ENCODE results near the gene ABCB8.

ABCB8 gene

GRCh38 chr7:151081170-151082101, 53.2 kb downstream of the ABCB8 start:
- peaks cover 74% of the 10 kb centered on the region for H3K4me1 ChIP-seq
- peak overlapping the region; percentile 99 for H3K4me2 ChIP-seq
- H3K27me3 ChIP-seq, result peaks cover 28% of the 10 kb centered on the region
- H3K4me3 ChIP-seq, result peak overlapping the region; percentile 99
- H3K9me3 ChIP-seq, result no peaks in the 10 kb centered on the region
- H3K9ac ChIP-seq, result peak overlapping the region; percentile 99
- peaks cover 54% of the 10 kb centered on the region for H4K20me1 ChIP-seq
- H3K27ac ChIP-seq, result peak overlapping the region; percentile 96
- peaks cover 15% of the 10 kb centered on the region for H3K36me3 ChIP-seq
- no peak for TF ChIP-seq Cebpa-rat (IDR thresholded peaks at IDR 0.05)

DNA sequence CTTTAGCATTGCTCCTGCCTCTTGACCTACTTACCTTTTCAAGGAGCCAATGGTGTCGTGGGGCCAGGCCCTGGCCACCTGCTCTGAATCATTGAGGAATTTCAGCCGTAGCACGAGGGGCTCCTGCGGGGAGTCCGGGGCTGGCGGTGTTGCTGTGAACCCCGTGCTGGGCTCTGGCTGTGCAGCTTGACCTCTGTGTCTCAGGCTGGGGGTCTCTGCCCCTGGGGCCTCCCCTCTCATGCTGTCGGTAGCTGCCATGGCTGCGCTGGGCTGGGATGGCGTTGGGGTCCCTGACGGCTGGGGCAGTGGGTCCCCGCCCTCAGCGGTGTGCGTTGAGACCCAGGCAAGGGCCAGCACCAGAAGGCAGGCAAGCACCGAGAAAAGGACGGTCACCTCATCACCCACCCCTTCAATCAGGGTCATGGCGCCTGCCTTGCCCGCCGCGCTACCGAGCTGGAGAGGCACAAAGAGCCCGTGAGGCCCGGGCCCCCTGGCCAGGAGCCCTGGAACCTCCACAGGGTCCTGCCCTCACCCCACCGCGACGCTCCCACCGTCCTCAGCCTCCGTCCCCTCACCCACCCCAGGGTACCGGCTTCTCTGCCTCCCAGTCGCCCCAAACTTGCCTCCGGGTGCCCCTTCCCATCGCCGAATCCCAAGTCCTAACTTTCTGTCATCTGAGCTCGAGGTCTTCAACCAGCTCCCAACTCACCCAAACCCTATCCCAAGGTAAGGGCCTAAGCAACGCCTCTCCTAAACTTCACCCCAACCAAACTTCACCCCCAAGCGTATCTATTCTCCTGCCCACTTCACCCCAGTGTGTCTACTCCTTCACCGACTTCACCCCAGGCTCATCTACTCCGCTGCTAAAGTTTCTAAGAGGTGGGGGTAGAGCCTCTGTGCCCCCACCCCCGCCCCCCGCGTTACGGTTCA, 54.2 kb downstream of the ABCB8 start:
- Histone ChIP-seq H3K27me3 (peaks cover 36% of the 10 kb centered on the region), H3K9ac (peak overlapping the region; percentile 99), H3K27ac (peak overlapping the region; percentile 96), H3K4me1 (peaks cover 69% of the 10 kb centered on the region), H3K9me3 (no peaks in the 10 kb centered on the region), H3K4me3 (peak overlapping the region; percentile 99), H4K20me1 (peaks cover 49% of the 10 kb centered on the region), H3K4me2 (peak overlapping the region; percentile 99), H3K36me3 (peaks cover 5% of the 10 kb centered on the region)
- TF ChIP-seq Cebpa-rat (IDR thresholded peaks at IDR 0.05), result no peak

GRCh38 chr7:151083071-151083823, 55.0 kb downstream of the ABCB8 start, which contains the start of gene TMUB1:
TMUB1 (minus strand) TSS chr7:151083493; CDS start chr7:151082563, 930 bp downstream.
- peak within 1 kb of the TSS; percentile 99 for H3K4me2 ChIP-seq
- no peak for TF ChIP-seq Cebpa-rat (IDR thresholded peaks at IDR 0.05)
- H3K9me3 ChIP-seq, result no peaks in the 10 kb centered on the region
- H3K27ac ChIP-seq, result peak within 1 kb of the TSS; percentile 96
- H3K27me3 ChIP-seq, result peaks cover 45% of the 10 kb centered on the region
- peaks cover 69% of the 10 kb centered on the region for H3K4me1 ChIP-seq
- H3K9ac ChIP-seq, result peak within 1 kb of the TSS; percentile 99
- no peaks in the 10 kb centered on the region for H3K36me3 ChIP-seq
- peaks cover 49% of the 10 kb centered on the region for H4K20me1 ChIP-seq
- peak within 1 kb of the TSS; percentile 99 for H3K4me3 ChIP-seq

- Histone ChIP-seq H3K27me3 (peaks cover 50% of the 10 kb centered on the region), H4K20me1 (peaks cover 50% of the 10 kb centered on the region), H3K4me3 (peak overlapping the region; percentile 99), H3K4me2 (peak overlapping the region; percentile 99), H3K36me3 (no peaks in the 10 kb centered on the region), H3K9ac (peak overlapping the region; percentile 99; the same call in 1 of the 2 replicates), H3K4me1 (peaks cover 69% of the 10 kb centered on the region), H3K9me3 (no peaks in the 10 kb centered on the region), H3K27ac (no peak overlapping the region)
- TF ChIP-seq Cebpa-rat (IDR thresholded peaks at IDR 0.05), result no peak
These were observed 55.5 kb downstream of the ABCB8 start for GRCh38 chr7:151083824-151084160.

DNA sequence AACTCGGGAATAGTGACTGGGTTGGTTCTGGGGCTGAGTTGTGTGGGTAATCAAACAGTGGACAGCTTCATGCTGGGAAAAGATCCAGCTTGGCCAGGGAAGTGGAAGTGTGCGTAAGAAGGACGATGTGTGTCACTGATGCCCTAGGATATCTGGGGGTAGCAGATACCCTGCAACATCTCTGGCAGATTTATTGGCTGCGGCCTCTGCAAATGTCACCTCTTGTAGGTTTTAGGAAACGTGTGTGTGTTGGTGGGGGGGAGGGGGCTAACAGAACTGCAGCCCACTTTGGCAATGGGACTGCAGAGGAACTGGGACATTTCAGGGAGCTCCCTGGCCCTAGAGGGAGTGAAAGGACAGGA, 57.1 kb downstream of the ABCB8 start:
- H3K36me3 ChIP-seq, result no peaks in the 10 kb centered on the region
- H3K9ac ChIP-seq, result peak overlapping the region; percentile 71; the same call in 1 of the 2 replicates
- no peak for TF ChIP-seq Cebpa-rat (IDR thresholded peaks at IDR 0.05)

DNA sequence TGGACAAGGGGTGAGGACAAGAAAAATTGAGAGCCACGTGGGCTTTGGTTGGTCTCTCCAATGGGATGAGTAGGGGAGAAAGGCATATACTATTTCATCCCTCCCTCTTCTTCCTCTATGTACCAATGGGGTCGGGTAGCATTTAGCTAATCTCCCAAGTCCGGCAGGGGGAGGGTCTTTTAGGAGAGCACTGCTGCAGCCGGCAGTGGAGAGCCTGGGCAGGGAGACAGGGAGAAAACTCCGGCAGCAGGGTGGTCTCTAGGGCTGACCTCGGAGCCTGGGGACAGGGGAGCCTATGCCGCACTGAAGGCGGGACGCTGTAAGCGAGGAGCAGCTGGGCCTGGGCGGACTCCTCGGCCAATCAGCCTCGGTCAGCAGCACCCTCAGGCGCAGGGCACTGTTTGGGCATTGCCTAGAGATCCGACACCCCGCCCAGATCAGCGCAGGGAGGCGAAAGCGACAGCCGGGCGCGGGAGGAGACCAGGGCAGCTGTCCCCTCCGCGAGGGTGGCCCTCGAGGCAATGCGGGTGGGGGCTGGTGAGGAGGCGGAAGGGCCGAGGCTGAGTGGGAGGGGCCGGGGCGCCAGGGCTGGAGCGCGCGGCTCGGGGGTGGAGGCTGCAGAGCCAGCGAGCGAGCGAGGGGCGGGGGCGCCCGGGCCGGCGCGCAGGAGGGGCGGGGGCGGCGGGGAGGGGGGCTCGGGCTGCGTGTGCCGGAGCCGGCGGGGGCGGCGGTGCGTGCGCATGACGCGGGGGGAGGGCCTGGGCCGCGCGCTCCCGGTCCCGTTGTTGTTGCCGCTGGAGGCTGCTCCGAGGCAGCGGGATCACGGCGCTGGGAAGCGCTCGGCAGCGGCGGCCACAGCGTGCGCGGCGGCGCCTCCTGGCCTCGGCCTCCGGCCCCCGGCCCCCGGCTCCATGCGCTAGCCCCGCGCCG, 57.7 kb downstream of the ABCB8 start, which contains the start of gene AGAP3:
AGAP3 (plus strand) TSS at position 785 of the 930 bp plus-strand sequence. CDS start 267 bp downstream, outside the sequence.
- TF ChIP-seq Cebpa-rat (IDR thresholded peaks at IDR 0.05), result no peak

More for the DNA sequence above, 57.1 kb downstream of the ABCB8 start:
- Histone ChIP-seq H3K4me3 (peak overlapping the region; percentile 74), H3K27ac (no peak overlapping the region), H4K20me1 (peaks cover 51% of the 10 kb centered on the region), H3K27me3 (peaks cover 53% of the 10 kb centered on the region), H3K4me2 (peak overlapping the region; percentile 98), H3K9me3 (no peaks in the 10 kb centered on the region), H3K4me1 (peaks cover 72% of the 10 kb centered on the region)

GRCh38 chr7:151086802-151087244, 58.6 kb downstream of the ABCB8 start:
- Histone ChIP-seq H3K4me3 (peak overlapping the region; percentile 74), H3K27ac (peak overlapping the region; percentile 74), H3K27me3 (peaks cover 53% of the 10 kb centered on the region), H3K4me1 (peaks cover 72% of the 10 kb centered on the region), H3K9me3 (no peaks in the 10 kb centered on the region), H3K36me3 (peaks cover 5% of the 10 kb centered on the region; the same call in 1 of the 2 replicates), H3K4me2 (peak overlapping the region; percentile 98), H3K9ac (peak overlapping the region; percentile 83), H4K20me1 (peaks cover 58% of the 10 kb centered on the region)
- no peak for TF ChIP-seq Cebpa-rat (IDR thresholded peaks at IDR 0.05)

More for the DNA sequence above, 57.7 kb downstream of the ABCB8 start, which contains the start of gene AGAP3:
- Histone ChIP-seq H3K4me2 (peak within 1 kb of the TSS; percentile 98), H3K4me3 (peak within 1 kb of the TSS; percentile 74), H4K20me1 (peaks cover 57% of the 10 kb centered on the region), H3K9ac (peak within 1 kb of the TSS; percentile 83), H3K9me3 (no peaks in the 10 kb centered on the region), H3K4me1 (peaks cover 72% of the 10 kb centered on the region), H3K27ac (peak within 1 kb of the TSS; percentile 74), H3K36me3 (no peaks in the 10 kb centered on the region), H3K27me3 (peaks cover 53% of the 10 kb centered on the region)
